C4-2B (cell line): ENCODE results near the gene PUDP.

ENCODE experiments used
- CTCF ChIP-seq: fragments of 450-650 bp; conservative IDR thresholded peaks from 2 replicates; pipeline ENCODE4 v1.5.1; 2017; ENCODE audit warnings: mild to moderate bottlenecking
- ZFX ChIP-seq: fragments of 450-650 bp; IDR thresholded peaks from 2 replicates; pipeline ENCODE4 v1.6.1; 2017

- no peak for TF ChIP-seq CTCF
- TF ChIP-seq ZFX = no peak
Measured at GRCh38 chrX:7146703-7147412, 1.1 kb downstream of the PUDP start.
